Caco-2 (cell line): ENCODE results near the gene BCOR. TPM values are rescaled to one million over a fixed set of nuclear protein-coding genes. Genes with fewer than 3 reads are reported as not detected.

Source experiments
- BruUV-seq: library from RNA; stranded (reverse); fragments of 400-500 nt; replicated peaks from 2 replicates; lab custom pipeline; 2021; lab: Mats Ljungman, UMichigan
- CTCF ChIA-PET: fragments of 300-600 bp; sonication (Branson Sonifier 250); formaldehyde crosslinking; loops from one replicate; lab custom pipeline; 2022; ENCODE audit warnings: antibody characterized with exemption; lab: Charles Lee
- POLR2A ChIA-PET: fragments of 300-600 bp; sonication (Branson Sonifier 250); formaldehyde crosslinking; loops from one replicate; lab custom pipeline; 2022; ENCODE audit warnings: antibody characterized with exemption; lab: Charles Lee
- DNase-seq, 2 experiments: peaks; one replicate each; pipeline versions ENCODE4 v3.0.0 to v3.0.0-alpha.2; 2020 to 2022
- H3K27me3 ChIP-seq: replicated peaks from 2 replicates; pipeline ENCODE4 v1.6.0; 2011; ENCODE audit warnings: low read length; ENCODE audit not compliant: control insufficient read depth, insufficient read depth
- H3K36me3 ChIP-seq: 2 replicates; pipeline ENCODE4 v1.5.1; 2011; ENCODE audit warnings: low read length; ENCODE audit not compliant: control insufficient read depth, insufficient read depth
- H3K4me1 ChIP-seq: fragments of 250-450 bp; sonication (Bioruptor Pico); 2 replicates; pipeline ENCODE4 v1.5.1; 2020; ENCODE audit warnings: mild to moderate bottlenecking
- H3K4me3 ChIP-seq: 2 replicates; pipeline ENCODE4 v1.5.1; 2011; ENCODE audit warnings: low read depth, mild to moderate bottlenecking, control low read depth, low read length
- H3K9me3 ChIP-seq: fragments of 250-450 bp; sonication (Bioruptor Pico); 2 replicates; pipeline ENCODE4 v1.5.1; 2020; ENCODE audit warnings: mild to moderate bottlenecking, moderate library complexity
- H3K27ac Mint-ChIP-seq: one replicate; pipeline ENCODE4 v1.8.0; 2022; ENCODE audit warnings: mixed read lengths; ENCODE audit not compliant: unreplicated experiment
- H3K27me3 Mint-ChIP-seq: one replicate; pipeline ENCODE4 v1.8.0; 2022; ENCODE audit warnings: mixed read lengths; ENCODE audit not compliant: insufficient read depth, unreplicated experiment
- H3K36me3 Mint-ChIP-seq: one replicate; pipeline ENCODE4 v1.8.0; 2022; ENCODE audit warnings: mild to moderate bottlenecking, mixed read lengths; ENCODE audit not compliant: insufficient read depth, unreplicated experiment
- H3K4me1 Mint-ChIP-seq: one replicate; pipeline ENCODE4 v1.8.0; 2022; ENCODE audit warnings: low read depth, mixed read lengths; ENCODE audit not compliant: unreplicated experiment
- H3K4me3 Mint-ChIP-seq: one replicate; pipeline ENCODE4 v1.8.0; 2022; ENCODE audit warnings: mild to moderate bottlenecking, moderate library complexity, mixed read lengths; ENCODE audit not compliant: unreplicated experiment
- H3K9me3 Mint-ChIP-seq: one replicate; pipeline ENCODE4 v1.8.0; 2022; ENCODE audit warnings: mixed read lengths; ENCODE audit not compliant: unreplicated experiment
- intact Hi-C: fragments of 100-400 bp; cut with micrococcal nuclease; formaldehyde crosslinking; loops from one replicate; pipeline ENCODE4 v1.10.0; 2022; ENCODE audit not compliant: unreplicated experiment
- total RNA-seq: library from RNA; stranded (reverse); gene quantifications from 2 replicates; pipeline ENCODE4 v1.2.3, GENCODE V29; 2022
- TF ChIP-seq, protein P1 (sequence below), 2 experiments: fragments of 200-600 bp in 1 of 2; IDR thresholded peaks; 1 replicate in 1 of 2; 2 replicates in 1 of 2; pipeline versions ENCODE4 v1.5.1 to v1.8.0; 2011 to 2022; ENCODE audit warnings: antibody characterized with exemption in 1 of 2, control low read depth in 1 of 2, inconsistent platforms in 1 of 2, low read depth in 1 of 2, low read length in 1 of 2, mild to moderate bottlenecking in 1 of 2, moderate library complexity in 1 of 2; ENCODE audit not compliant: insufficient read depth in 1 of 2, severe bottlenecking in 1 of 2, unreplicated experiment in 1 of 2

The BCOR gene
- total RNA-seq, 1 experiment from 2014 or later, result 16.2 TPM

DNA sequence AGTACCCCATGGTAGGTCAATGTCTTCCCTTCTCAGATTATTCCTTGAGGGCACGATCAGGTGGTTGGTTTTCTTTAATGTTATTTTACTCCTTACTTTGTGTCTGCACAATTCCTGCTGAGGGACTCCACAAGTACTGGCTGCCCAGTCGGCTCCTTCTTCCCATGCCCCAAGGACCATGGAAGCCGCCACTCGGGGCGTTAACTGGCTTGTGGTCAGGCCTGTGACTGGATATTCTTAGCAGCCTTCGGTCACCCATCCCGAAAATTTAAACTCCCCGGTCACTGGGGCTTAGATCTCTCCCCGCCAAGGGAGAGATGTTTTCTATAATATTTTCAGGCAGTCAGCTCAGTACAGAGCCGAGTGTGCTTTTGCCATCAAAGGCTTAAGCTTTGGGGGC, 24.7 kb upstream of the BCOR start:
- no peak overlapping the region for H3K4me3 Mint-ChIP-seq
- BruUV-seq, result no TSS peak
- H3K36me3 ChIP-seq, result no peaks in the 10 kb centered on the region
- ChIA-PET CTCF (no interaction called here), POLR2A (no interaction called here)
- intact Hi-C loops, result no loop called here
- no peak overlapping the region for H3K27ac Mint-ChIP-seq
- H3K4me1 Mint-ChIP-seq, result no peaks in the 10 kb centered on the region
- no peak for DNase-seq
- no peaks in the 10 kb centered on the region for H3K4me1 ChIP-seq
- no peaks in the 10 kb centered on the region for H3K9me3 Mint-ChIP-seq
- H3K36me3 Mint-ChIP-seq, result peaks cover 6% of the 10 kb centered on the region
- no peaks in the 10 kb centered on the region for H3K27me3 ChIP-seq
- no peaks in the 10 kb centered on the region for H3K9me3 ChIP-seq
- TF ChIP-seq, protein P1, sequence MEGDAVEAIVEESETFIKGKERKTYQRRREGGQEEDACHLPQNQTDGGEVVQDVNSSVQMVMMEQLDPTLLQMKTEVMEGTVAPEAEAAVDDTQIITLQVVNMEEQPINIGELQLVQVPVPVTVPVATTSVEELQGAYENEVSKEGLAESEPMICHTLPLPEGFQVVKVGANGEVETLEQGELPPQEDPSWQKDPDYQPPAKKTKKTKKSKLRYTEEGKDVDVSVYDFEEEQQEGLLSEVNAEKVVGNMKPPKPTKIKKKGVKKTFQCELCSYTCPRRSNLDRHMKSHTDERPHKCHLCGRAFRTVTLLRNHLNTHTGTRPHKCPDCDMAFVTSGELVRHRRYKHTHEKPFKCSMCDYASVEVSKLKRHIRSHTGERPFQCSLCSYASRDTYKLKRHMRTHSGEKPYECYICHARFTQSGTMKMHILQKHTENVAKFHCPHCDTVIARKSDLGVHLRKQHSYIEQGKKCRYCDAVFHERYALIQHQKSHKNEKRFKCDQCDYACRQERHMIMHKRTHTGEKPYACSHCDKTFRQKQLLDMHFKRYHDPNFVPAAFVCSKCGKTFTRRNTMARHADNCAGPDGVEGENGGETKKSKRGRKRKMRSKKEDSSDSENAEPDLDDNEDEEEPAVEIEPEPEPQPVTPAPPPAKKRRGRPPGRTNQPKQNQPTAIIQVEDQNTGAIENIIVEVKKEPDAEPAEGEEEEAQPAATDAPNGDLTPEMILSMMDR (IDR thresholded peaks at IDR 0.05; ENCODE audit: insufficient read depth in 1 of 2, low read depth in 1 of 2, low read length in 1 of 2, severe bottlenecking in 1 of 2, unreplicated experiment in 1 of 2), result no peak
- H3K4me3 ChIP-seq, result no peak overlapping the region
- no peaks in the 10 kb centered on the region for H3K27me3 Mint-ChIP-seq

DNA sequence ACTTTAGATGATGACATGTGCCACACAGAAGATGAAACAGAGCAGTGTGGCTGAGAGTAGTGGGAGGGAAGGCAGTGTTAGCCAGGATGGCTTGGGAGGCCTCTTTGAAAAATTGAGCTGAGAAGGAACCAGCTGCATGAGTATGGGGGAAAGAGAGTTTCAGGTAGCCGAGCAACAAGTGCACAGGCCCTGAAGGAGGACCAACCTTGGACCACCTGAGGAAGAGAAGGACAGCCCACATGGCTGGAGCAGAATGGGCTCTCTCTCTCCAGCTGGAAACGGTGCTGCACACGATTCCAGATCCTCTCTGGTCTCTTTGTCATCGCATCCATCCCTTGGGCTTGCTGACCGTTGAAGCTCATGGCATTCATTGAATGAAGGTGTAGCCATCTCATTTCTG, 23.9 kb upstream of the BCOR start:
- Histone ChIP-seq H3K4me1 (no peaks in the 10 kb centered on the region), H3K9me3 (no peaks in the 10 kb centered on the region), H3K27me3 (no peaks in the 10 kb centered on the region), H3K4me3 (no peak overlapping the region), H3K36me3 (no peaks in the 10 kb centered on the region)
- TF ChIP-seq, protein P1 (IDR thresholded peaks at IDR 0.05; ENCODE audit: insufficient read depth in 1 of 2, low read depth in 1 of 2, low read length in 1 of 2, severe bottlenecking in 1 of 2, unreplicated experiment in 1 of 2), result no peak
- ChIA-PET POLR2A (no interaction called here), CTCF (no interaction called here)
- no peak overlapping the region for H3K27ac Mint-ChIP-seq
- H3K4me3 Mint-ChIP-seq, result no peak overlapping the region
- H3K27me3 Mint-ChIP-seq, result no peaks in the 10 kb centered on the region
- no peak for DNase-seq
- BruUV-seq, result no TSS peak
- H3K4me1 Mint-ChIP-seq, result no peaks in the 10 kb centered on the region
- peaks cover 6% of the 10 kb centered on the region for H3K36me3 Mint-ChIP-seq
- no peaks in the 10 kb centered on the region for H3K9me3 Mint-ChIP-seq
- intact Hi-C loops, result no loop called here

DNA sequence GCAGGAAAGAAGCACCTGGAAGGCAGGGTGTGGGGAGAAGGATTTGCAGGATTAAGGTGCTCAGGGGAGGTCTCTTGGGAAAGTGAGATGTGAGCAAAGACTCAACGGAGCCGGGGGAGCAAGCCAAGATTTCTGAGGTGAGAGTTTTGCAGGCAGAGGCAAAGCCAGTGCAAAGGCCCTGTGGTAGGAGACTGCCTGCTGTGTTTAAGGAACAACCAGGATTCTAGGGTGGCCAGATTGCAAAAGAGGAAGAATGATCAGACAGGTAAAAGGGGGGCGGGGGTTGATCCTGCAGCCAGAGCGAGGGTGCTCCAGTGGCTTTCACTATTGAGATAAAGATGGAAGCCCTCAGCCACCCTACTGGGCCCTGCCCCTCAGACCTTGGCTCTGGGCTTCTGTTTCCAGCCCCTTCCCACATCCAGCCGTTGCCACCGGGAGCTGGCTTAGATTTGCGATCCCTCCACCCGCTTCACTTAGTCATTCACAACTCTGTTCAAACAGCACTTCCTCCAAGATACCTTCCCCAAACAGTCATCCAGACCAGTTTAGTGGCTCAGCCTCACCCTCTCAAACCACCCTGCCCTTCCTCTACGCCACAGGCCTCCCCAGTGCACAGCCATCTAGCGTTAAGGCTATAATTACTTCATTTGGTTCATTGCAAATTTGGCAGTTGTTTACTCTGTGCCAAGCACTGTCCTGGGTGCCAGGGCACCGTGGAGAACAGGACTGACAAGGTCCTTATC, 23.3 kb upstream of the BCOR start:
- Histone ChIP-seq H3K4me1 (no peaks in the 10 kb centered on the region), H3K9me3 (no peaks in the 10 kb centered on the region), H3K4me3 (no peak overlapping the region), H3K27me3 (no peaks in the 10 kb centered on the region), H3K36me3 (no peaks in the 10 kb centered on the region)
- TF ChIP-seq, protein P1 (IDR thresholded peaks at IDR 0.05; ENCODE audit: insufficient read depth in 1 of 2, low read depth in 1 of 2, low read length in 1 of 2, severe bottlenecking in 1 of 2, unreplicated experiment in 1 of 2), result no peak
- intact Hi-C loops, result no loop called here
- H3K9me3 Mint-ChIP-seq, result no peaks in the 10 kb centered on the region
- H3K27ac Mint-ChIP-seq, result no peak overlapping the region
- no peaks in the 10 kb centered on the region for H3K27me3 Mint-ChIP-seq
- CTCF ChIA-PET, result no interaction called here
- no peaks in the 10 kb centered on the region for H3K4me1 Mint-ChIP-seq
- POLR2A ChIA-PET, result no interaction called here
- BruUV-seq, result no TSS peak
- DNase-seq, result no peak
- H3K4me3 Mint-ChIP-seq, result no peak overlapping the region
- peaks cover 6% of the 10 kb centered on the region for H3K36me3 Mint-ChIP-seq
